ENCODE results near the gene PDCD5. TPM values are rescaled to one million over a fixed set of nuclear protein-coding genes. Genes with fewer than 3 reads are reported as not detected.

Gene PDCD5
- total RNA-seq, 4 donors from 2014 or later, result 75.2 to 118 (median 97.3) TPM

GRCh38 chr19:32543115-32543900 lies 37.7 kb upstream of the PDCD5 start:
- ATAC-seq (ENCODE audit: low FRiP score) (no peak), DNase-seq (ENCODE audit: low spot score) (no peak)
- TF ChIP-seq CTCF (IDR thresholded peaks at IDR 0.05), result no peak

DNA sequence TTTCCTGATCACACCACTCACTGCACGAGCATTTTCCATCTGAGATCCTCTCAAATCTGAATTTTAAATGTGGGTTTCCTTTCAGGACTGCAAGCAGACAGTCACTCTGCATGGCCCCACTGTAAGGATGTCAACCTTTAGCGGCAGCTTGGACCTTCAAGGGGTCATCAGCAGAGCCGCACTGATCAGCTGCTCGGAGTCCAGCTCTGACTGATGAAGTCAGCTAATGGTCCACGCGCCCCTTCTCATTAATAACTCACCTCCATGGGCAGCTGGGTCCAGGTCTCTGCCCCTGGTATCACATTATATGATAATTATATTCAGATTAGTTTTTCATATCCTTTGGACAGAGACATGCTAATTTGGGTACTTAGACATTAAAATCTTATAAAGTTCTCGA lies 36.1 kb upstream of the PDCD5 start:
- DNase-seq (ENCODE audit: low spot score), result no peak
- no peak for TF ChIP-seq CTCF (IDR thresholded peaks at IDR 0.05)
- ATAC-seq (ENCODE audit: low FRiP score), result no peak

DNA sequence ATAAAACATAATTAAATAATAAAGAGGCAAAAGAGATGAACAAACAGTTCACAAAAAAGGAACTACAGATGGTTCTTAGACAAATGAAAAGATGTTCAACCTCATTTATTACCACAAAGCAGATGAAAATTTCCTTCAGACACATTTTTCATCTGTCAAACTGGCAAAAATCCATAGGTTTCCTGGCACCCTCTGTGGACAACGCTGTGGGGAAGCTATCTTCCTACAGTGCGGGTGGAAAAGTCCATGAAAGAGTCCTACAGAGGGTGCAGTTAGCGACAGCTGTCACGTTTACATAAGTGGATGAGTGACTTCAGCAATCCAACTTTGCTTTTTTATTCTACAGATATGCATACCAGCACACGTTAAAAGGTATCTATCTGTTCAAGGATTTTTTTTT lies 30.3 kb upstream of the PDCD5 start:
- DNase-seq (ENCODE audit: low spot score) (no peak), ATAC-seq (ENCODE audit: low FRiP score) (no peak)
- TF ChIP-seq CTCF (IDR thresholded peaks at IDR 0.05), result no peak

DNA sequence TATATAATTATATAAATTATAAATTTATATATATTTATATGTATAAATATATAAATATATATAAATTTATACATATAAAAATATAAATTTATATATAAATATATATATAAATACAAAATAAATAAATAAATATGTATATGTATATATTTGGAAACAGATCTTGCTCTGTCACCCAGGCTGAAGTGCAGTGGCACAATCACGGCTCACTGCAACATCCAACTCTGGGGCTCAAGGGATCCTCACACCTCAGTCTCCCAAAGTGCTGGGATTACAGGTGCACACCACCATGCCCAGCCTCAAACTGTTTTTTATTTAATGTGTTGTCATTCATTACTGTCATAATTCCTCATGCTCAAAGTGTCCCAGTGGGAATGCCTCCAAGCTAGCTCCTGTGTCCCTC lies 25.2 kb upstream of the PDCD5 start:
- ATAC-seq (ENCODE audit: low FRiP score) (no peak), DNase-seq (ENCODE audit: low spot score) (no peak)
- no peak for TF ChIP-seq CTCF (IDR thresholded peaks at IDR 0.05)

DNA sequence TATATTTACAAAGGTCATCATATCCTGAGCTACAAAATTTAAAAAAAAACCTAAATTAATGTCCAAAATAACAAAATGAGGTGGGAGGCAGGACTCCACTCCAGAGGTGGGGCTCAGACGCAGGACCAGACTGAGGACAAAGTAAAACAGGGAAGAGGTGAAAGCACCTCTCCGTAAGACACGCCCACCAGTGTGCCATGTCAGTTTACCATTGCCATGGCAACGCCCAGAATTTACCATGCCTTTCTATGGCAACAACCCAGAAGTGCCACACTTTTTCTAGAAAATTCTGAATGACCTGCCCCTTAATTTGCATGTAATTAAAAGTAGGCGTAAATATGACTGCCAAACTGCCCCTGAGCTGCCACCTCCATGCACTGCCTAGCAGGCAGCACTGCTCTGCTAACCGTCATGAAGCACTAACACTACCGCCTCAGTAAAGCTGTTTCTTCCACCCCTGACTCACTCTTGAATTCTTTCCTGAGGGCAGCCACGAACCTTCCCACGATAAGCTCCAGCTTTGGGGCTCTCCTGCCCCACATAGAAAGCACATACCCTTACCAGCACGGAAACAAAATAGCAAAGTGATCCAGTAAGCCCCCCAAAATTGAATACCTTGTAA lies 22.3 kb upstream of the PDCD5 start:
- TF ChIP-seq CTCF (IDR thresholded peaks at IDR 0.05), result no peak
- ATAC-seq (ENCODE audit: low FRiP score), result no peak
- no peak for DNase-seq (ENCODE audit: low spot score)

DNA sequence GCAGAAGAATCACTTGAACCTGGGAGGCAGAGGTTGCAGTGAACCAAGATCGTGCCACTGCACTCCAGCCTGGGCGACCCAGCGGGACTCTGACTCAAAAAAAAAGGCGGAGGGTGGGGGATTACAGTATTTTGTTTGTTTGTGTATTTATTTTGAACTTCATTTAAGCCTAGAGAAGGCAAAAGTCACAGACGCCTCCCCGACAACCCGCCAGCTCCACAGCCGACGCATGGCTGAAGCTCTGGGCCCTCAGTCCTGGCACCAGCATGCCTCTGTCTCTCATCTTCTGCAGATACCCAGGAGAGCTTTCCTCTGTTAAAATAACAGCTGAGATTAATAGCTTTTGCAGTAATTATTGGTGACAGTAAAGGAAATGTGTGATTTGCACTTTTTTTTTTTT lies 17.2 kb upstream of the PDCD5 start:
- no peak for ATAC-seq (ENCODE audit: low FRiP score)
- no peak for DNase-seq (ENCODE audit: low spot score)
- TF ChIP-seq CTCF (IDR thresholded peaks at IDR 0.05), result no peak

All from omental fat pad (tissue), 4 donors.